SW480 (cell line): ENCODE results near the gene GMPPB.

Experiments
- DNase-seq: peaks from one replicate; pipeline ENCODE4 v3.0.0-alpha.2; 2016; ENCODE audit warnings: low spot score

GMPPB gene

DNA sequence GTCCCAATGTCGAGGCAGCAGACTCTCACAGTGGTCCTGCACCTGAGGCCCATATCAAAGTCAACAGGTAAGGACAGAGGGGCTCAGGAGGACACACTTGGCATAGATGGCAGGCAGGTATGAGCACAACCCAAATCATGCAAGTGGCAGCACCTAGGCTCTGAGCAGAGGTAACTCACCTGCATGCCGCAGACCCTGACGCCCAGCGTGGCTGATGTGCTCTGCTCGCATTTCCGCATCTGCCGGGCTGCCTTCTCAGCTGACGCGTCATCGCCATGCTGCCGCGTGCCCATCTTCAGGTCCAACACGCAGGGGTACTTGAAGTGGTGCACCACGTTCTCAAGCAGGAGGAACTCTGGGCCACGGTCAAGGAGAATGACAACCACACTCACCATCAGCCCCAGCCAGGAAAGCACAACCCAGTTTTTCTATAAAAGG lies 4.2 kb upstream of the GMPPB start:
- no peak for DNase-seq

DNA sequence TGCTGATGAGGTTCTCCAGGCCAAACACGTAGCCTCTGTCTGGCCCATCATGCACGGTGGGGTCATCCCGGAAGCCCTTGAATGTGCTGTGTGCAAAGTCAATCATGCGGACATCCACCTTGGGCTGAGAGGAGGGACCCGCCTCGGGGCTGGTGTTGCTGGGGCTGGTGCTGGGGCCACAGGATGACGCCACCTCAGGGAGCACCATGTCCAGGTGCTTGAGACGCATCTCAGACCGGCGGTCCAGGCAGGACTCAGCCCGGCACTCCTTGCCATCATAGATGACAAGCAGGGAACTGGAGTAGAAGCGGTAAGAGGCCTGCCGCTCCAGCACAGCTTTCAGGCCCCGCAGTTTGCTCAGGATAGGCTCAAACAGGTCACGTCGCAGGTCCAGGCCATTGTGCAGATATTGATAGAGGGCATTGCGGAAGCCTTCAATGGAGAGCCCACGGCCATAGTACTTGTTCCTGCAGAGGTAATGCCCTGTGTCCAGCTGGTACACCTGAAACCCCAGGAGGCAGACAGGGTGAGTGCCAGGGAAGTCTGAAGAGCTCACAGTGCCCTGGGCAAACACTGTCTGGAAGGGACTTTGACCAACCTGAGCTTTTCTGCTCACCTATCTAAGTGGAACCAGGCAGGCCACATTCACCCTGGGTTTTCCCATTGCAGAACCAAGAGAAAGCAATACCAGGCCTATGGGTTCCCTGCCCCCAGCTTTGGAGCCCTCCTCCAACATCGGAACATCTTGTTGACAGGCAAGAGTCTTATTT lies 3.6 kb upstream of the GMPPB start:
- no peak for DNase-seq

DNA sequence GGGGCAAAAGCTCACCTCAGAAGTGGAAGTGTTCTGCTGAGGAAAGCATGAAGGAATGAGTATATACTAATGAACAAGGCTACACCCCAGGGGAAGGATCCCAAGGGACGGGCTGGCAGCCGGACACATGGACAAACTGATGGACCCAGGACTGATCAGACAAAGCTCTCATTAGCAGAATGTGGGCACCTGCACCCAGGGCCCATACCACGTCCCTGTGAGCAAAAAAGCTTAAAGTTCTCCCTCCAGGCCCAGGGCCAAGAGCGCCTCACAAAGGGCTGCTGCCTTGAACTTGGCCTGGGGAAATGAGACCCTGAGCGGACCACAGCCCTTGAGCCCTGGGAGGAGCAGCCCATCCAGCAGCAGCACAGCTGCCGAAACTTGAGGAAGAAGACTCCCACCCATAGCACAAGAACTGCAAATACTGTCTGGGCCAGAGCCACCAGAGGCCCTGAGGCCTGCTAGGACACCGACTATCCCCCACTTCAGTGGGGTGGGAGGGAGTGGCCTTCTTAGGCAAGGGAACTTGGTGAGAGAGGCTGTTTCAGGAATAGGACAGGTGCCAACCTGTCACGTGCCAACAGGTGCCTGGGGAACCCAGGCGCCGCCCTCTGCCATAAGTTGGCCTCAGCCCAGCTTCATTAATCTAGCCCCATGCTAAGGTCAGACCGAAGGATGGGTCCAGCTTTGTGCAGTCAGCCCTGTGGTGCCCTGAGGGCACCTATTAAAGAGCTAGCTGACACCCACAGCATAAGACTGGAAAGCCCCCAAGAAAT lies 2.3 kb upstream of the GMPPB start:
- no peak for DNase-seq

DNA sequence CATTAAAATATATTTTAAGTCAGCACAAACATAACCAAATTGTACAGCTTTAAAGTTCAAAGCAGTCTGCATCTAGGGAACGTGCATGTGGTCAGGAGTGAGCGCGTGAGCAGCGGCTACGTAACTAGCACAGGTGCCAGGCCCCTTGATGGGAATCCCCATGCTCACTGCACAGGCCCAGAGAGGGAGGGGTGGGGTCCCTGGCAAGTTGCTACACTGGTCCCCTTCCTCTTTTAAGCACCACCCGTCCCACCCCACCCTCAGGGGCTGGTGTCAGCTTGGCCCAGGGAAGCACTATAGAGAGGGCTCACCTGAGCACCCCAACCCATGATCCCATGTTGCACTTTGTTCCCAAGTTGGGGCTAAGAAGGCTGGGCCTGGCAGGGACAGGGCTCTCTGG lies 835 bp upstream of the GMPPB start:
- DNase-seq: no peak

DNA sequence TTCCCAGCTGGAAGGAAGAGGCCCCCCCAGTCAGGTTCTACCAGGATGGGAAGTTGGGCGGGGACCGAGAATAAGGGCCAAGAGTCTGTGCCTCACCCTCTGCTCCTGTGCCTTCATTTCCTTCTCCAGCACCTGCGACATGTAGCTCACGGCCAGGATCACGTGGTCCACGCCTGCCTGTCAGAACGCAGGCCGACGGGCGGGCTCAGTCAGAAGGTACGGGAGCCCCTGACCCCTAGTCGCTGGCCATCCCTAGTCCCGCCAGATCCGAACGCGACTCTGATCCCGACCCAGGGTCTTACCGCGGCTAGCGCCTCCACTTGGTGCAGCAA lies 489 bp downstream of the GMPPB start:
- DNase-seq: peak; percentile 41

DNA sequence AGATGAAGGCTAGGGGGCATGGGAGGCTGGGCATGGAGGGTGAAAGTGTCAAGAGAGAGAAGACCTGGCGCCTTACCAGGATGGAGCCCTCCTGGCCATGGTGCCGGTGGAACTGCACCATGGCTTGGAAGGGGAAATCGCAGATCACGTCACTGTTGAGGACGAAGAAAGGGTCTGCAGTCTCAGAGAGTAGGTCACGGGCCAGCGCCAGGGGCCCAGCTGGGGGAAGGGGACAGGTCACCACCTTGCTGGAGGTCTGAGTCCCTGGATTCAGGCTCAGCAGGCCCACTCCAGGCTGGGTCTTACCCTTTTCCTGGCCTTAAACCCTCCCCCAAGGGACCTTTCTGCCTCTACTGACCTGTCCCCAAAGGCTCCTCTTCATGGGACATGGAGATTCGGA lies 855 bp downstream of the GMPPB start:
- DNase-seq: no peak

DNA sequence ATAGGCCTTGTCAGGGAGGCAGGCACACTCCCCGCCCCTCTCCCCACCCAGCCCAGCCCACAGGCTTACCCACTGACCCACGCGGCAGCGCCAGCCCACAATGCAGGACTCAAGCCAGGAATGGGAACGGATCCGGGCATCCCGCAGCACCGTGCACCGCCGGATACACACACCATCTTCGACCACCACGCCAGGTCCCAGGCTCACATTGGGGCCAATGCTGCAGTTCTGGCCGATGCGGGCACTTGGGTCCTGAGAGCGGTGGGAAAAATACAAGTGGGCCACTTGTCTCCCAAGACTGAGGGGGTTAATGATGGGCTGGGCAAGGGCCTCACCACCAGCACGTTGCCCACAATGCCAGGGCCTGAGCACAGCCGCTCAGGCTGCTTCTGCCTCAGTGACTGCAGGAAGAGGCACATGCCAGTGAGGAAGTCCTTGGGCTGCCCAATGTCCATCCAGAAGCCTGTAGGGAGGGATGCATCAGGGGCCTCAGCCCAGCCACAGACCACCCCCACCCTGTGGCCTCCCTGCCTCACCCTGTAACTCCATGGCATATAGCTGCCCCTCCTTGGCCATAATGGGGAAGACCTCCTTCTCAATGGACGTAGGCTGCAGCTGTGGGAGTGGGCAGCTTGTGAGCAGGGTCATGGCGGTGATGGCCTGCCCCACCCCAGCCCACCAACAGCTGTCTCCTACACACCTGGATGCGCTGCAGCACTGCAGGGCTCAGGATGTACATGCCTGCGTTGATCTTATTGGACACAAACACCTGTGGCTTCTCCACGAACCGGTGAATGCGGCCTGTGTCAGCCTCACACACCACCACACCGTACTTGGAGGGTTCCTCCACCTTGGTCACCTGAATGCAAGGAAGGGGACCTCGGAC lies 1.6 kb downstream of the GMPPB start:
- DNase-seq: no peak

DNA sequence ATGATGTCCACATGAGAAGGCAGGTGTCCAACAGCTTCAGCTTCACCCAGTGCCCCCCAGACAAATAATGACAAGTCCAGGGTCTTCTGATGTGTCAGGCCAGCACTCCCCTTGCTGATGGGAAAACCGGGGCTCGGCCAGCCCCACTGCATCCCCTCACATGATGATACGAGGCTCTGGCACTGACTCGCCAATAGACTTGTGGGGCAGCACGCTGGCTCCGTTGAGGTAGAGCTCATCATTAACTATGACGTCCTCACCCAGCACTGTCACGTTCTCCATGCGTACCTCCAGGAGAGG lies 2.2 kb downstream of the GMPPB start:
- DNase-seq: no peak

DNA sequence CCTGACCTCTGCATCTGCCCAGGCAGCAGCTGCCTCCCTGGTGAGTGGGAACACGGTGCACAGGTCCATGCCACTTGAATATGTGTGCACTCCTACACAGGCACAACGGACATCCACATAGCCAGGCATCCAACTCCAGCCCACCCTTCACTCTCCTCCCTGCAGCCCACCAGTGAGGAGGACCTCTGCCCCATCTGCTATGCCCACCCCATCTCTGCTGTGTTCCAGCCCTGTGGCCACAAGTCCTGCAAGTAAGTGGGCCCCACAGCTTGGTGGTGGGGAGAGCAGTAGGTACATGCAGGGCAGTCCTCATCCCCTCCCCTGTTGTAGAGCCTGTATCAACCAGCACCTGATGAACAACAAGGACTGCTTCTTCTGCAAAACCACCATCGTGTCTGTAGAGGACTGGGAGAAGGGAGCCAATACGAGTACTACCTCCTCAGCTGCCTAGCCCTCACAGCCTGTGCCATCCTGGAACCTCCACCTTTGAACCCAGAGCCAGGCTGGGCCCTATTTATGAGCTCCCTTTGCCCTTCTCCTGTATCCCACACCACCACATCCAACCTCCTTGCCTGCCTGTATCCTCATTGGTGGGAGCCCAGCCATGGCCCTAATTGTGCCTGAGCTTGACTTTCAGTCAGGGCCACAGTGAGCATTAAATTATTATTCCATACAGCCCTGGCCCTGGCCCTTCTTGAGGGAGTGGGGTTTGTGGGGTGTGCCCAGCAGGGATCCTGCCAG lies 2.7 kb downstream of the GMPPB start:
- DNase-seq: no peak

DNA sequence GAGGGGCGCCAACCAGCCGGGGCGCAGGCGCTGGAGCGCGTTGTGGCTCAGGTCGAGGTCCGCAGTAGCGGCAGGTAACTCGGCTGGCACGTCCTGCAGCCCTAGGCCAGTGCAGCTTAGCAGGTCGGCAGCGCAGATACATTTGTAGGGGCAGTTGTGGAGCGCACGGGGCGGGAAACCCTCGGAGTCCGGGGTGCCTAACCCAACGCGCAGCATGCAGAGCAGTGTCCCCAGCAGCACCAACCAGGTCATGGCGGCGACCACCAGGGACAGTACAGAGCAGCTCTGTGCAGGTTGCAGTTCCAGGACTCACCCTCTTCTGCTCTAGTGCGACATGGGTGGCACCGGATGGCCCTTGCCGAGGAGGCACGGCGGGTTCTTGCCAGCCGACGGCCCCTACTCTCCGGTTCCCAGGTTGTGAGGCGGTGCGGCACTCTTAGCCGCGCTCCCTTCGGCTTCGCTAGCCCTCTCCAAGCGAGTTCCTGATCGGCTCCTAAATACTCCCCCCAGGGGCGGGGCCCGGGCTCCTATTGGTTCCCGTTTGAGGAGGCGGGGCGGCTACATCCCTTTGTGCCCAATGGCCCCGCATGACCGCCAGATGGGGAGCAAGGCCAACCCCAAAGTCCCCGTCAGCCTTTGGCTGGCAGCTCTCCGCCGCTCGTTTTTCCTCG lies 4.4 kb downstream of the GMPPB start, which contains the start of gene AMIGO3:
Gene AMIGO3 (minus strand): TSS at position 471 of the 671 bp plus-strand sequence. CDS start 219 bp downstream, at position 252.
- DNase-seq: peak; percentile 85

DNA sequence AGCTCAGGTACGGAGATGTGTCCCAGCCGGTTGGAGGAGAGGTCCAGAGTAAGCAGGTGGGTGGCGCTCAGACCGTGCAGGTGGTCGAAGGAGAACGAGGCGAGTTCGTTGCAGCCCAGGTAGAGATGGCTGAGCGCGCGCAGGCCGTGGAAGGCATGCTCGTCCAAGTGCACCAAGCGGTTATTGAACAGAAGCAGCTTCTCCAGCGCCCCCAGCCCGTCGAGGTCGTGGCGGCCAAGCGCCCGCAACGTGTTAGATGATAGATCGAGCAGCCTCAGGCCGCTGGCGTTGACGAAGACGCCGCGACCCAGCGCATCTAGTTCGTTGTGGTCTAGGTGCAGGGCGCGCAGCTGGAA lies 4.9 kb downstream of the GMPPB start:
- DNase-seq: no peak

DNA sequence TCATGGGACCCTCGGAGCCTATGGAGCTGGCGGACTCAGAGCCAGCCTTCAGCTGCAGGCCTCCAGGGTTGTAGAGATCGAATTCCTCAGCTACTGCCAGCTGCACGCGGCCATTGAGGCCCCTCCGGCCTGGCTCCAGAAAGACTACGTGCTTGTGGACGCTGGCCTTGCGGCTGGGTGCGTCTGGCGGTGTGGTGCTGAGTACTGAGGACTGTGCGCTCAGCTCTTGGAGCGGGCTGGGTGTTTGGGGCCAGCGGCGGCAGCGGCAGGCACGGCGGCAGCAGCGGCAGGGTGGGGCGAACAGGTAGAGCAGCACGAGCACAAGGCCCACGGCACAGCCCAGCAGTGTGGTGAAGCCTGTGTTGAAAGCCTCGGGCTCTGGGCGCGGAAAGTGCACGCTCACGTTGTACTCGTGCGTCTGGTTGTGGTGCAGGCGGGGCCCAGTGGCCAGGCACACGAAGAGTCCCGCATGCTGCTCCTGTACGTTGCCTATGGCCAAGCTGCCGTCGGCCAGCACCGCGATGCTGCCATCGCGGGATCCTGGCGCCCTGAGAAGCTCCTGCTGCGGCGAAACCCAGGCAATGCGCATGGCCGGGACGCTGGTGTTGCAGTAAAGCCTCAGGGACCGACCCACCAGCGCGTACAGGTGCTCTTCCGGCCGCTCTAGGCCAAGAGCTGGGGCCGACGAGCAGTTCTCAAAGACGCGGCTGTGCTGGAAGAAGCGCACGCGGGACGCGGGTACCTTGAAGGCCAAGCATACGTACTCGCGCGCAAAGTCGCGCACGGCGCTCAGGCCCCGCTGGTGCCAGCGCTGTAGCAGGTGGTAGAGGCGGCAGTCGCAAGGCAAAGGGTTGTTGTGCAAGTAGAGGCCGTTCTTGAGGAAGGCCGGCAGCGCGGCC lies 5.5 kb downstream of the GMPPB start:
- no peak for DNase-seq

DNA sequence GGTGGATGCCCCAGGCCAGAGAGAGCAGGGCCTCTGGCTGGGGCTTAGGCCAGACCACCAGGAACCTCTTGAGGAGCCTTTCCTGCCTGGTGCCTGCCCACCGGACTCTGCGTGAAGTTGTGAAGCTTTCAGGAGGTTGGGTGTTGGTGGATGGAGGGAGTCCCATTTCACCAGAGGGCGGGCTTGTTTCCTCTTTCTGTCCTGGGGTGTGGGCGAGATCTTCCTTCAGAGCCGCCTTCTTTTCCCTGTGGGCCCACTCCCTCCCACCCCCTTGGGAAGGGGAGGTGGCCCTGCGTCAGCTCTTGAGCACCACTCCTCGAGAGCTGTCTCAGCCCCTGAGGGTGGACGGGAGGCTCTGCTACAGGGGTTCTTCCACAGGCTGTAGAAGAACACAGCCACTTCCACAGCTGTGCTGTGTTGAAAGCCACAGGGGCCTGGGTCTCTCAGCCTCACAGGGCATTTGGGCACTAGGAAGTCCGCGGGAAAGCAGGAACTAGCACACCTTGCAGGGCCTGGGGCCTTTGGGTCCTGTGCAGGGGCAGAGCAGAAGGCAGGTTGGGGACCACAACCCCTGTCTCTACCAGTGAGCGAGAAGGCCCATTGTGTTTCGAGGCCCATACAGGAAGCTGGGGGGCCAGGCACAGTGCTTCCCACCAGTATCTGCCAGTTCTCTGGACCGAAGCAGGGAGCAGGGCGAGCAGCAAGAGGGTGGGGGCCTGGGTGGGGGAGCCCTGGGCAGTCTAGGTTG lies 6.4 kb downstream of the GMPPB start:
- no peak for DNase-seq

DNA sequence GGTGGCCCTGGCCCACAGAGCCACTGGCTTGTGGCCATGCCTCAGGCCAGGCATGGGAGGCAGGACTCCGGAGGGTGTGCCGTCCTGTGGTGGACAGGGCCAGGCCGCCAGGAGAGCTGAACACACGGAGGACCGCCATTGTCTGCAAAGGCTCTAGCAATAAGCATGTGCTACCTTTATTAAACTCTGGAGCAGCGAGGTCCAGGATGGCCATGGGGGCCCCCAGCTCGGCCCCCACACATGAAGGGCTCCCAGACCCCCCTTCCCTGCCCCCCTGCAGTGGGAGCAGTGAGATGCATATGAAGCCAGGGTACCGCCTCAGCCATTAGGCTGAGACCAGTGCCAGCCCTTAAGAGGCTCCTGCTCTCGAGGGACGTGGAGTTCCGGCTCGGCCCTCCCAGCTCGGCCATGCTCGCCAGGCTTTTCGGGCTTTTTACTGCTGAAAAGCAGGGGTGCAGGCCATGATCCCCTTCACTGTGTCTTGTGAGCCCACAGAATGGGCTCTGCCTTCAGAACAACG lies 7.0 kb downstream of the GMPPB start:
- DNase-seq: no peak

DNA sequence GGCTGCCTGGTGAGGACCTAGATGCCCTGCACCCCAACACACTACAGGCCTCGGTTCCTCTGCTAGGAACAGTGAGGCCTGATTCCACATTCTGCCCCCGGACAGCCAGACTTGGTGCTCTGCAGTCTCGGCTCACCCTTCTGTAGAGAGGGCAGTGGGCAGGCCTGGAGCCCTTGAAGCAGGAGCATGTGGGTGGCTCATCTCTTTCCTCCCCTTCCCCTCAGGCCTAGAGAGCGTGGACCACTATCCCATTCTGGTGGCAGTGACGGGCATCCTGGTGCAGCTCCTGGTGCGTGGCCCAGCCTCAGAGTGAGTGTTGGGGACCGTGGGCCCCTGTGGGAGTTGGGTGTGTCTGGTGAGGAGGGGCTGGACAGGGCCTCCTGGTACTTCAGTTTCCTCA lies 7.6 kb downstream of the GMPPB start:
- DNase-seq: no peak

DNA sequence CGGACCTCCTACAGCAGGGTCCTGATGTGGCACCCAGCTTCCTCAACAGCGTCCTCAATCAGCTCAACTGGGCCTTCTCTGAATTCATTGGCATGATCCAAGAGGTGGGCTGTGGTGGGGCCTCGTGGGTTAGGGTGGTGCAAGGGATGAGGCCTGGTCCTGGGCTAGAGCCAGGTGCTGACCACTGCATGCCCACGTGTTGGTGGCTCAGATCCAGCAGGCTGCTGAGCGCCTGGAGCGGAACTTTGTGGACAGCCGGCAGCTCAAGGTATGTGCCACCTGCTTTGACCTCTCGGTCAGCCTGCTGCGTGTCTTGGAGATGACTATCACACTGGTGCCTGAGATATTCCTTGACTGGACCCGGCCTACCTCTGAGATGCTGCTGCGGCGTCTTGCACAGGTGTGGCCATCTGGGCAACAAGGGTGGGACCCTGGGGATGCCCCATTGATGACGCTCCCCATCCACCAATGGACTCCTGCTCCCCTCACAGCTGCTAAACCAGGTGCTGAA lies 8.1 kb downstream of the GMPPB start:
- no peak for DNase-seq

DNA sequence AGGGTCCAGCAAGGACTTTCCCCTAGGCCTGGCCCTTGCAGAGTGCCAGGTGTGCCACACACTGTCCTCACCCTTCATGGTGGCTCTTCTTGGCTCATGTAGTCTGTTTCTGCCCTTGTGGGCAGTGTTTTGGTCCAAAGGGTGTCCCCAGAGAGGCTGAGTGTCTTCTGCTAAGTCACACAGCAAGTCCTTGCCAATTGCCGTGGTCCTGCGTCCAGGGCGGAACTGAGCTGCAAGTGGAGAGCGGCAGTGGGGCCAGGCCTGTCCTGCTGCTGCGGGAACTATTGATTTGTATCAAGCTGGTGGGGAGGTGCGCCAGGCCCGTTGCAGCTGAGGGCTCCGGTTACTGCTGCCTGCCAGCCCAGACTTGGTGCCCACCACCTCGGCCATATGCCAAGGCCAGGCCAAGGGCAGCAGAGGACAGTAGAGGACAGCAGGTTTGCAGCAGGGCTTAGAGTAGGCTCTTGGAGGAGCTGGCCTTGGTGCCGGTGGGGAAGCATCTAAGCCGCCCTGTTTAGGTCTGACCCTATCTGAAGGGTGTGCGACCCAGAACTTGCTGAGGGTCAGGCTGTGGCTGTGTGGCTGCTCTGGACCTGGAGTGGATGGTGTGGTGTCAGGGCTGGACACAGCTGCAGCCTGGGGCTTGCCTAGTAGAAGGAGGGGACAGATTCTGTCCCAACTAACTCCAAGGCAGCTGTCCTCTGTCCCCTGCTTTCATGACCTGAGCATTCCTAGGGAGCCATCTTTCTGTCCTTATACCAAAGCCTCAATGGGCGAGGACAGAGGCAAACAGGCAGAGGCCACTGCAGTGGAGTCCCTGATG lies 8.8 kb downstream of the GMPPB start:
- no peak for DNase-seq

DNA sequence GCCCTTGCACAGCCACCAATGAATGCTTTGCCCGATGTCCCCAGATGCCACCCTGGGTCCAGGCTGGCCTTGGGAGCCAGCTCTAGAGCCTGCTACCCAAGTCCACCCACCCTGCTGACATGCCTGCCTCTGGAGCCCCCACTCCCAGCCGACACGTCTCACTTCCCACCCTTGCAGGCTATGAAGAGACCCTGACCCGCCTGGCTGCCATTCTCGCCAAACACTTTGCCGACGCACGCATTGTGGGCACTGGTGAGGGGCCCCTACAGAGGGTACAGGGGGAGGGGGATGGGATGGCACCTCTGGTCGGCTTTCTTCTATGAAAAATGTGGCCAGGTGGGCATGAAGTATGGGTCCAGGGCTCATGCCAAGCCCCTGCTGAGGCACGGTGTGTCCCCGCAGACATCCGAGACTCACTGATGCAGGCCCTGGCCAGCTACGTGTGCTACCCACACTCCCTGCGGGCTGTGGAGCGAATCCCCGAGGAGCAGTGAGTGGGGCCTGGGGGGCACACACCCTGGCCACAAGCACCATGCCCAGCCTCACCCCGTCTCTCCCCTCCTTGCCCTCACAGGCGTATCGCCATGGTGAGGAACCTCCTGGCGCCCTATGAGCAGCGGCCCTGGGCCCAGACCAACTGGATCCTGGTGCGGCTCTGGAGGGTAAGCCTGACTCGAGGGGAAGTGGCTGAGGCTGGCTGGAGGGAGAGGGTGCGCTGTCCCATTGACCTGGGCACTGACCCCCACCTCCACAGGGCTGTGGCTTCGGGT lies 10.2 kb downstream of the GMPPB start:
- DNase-seq: no peak
